Eye (tissue), 1 donor: ENCODE data around the gene LASP1.

ENCODE experiments used
- DNase-seq: peaks from one replicate; pipeline ENCODE4 v3.0.0-alpha.2; 2015

Gene LASP1

DNA sequence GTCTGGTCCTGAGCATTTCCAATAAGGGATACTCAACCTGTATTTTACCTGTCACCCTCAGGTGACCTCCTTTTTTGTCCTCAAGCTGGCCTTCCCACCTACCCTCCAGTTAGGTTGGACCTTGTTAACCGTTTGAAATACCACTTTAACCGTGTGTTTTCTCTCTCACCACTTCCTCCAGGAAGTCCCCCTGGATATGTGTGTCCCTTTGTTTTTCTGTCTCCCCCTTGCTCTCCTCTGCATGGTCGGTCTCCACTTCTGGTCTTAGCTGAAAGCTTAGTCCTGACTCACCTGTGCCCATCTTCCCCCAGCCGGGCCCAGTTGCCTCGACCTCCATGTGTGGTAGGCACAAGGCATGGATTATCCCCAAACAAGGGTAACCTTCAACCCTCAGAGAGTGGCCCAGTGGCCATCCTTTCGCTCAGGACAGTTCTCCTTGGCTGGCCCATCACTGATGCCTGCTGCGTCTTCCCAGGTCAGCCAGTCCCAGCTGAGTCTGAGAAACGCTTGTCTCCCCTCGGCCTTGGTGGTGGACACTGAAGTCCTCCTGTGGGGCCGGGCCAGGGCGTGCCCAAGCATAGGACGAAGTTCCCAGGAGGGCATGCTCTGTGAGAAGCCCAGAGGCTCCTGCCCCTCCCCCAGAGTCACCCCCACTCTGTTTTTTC is 20.0 kb downstream of the LASP1 start:
- no peak for DNase-seq

DNA sequence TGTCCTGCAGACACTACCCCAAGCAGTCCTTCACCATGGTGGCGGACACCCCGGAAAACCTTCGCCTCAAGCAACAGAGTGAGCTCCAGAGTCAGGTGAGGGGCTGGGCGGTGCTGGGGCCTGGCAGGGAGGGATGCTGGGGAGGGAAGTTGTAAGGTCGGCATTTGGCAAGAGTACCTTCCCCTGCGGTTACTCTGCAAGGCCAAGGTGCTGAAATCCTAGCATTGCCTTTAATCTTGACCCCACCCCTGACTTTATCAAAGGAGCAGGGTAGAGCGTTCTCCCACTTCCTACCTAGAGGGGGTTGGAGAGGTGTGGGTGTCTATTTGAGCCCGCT is 20.5 kb downstream of the LASP1 start:
- DNase-seq, result no peak

DNA sequence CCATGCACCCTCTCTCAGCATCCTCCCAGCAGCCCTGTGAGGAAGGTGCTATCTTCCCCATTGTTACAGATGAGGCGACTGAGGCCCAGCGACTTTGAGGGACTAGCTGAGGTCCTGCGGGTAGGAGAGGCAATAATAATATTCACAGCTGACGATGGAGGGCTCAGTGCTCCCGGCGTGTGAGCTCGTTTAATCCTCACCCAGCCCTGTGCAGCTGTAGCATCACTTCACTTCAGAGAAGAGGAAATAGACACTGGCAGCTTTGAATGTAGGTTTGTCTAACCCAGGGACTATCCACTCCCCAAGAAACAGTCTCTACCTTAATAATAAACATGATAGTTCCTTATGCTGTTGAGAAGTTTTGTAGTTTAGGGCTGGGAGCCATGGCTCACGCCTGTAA is 21.6 kb downstream of the LASP1 start:
- no peak for DNase-seq

DNA sequence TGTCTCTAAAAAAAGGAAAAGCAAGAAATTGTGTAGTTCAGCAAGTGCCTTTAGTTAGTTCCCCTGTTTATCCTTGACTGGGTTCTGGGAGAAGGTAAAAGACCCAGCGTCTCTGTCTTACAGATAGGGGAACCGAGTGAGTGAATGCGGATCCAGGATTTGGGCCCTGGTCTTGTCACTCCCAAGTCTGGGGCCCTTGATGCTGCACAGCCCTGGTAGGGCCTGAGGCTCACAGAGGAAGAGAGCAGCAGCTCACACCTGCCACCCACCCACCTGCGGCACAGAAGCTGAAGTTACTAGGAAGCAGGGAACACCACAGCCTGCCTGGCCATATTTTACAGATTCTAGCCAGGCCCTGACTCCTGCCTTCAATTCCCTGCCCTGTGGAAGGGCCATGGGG is 22.2 kb downstream of the LASP1 start:
- DNase-seq, result no peak

DNA sequence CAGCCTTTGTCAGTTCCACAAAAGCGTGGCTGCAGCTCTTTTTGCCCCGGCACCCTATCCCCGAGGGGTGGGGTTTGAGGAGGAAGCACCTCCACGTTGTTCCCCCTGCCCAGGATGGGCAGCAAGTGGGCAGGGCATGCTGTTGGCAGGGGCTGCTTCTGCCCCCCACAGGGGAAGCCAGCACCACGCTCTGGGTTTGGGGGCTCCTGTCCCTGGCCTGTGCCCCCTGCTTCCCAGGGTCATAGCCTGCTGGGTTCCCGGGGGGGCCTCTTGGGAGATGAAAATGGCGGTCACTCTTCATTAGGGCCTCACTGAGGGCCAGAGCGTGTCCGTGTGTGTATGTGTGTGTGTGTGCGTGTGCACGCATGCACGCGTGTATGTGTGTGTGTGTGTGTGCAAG is 22.8 kb downstream of the LASP1 start:
- no peak for DNase-seq

DNA sequence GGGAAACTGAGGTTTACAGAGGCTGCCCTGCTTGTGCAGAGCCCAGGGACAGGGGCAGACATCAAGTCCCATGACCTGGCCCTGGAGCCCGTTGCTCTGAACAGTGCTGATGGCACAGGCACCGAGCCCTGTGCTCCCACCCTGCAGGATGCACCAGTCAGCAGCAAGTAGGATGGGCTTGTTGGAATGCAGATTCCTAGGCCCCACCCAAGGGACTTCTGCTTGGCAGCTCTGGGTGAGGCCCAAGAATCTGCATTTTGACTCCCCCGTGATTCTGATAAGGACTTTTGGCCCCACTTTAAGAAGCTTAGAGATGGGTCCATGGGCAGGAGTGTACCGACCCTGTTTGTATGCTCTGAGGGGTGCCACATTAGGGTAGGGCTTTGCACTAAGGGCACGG is 23.3 kb downstream of the LASP1 start:
- DNase-seq, result no peak

DNA sequence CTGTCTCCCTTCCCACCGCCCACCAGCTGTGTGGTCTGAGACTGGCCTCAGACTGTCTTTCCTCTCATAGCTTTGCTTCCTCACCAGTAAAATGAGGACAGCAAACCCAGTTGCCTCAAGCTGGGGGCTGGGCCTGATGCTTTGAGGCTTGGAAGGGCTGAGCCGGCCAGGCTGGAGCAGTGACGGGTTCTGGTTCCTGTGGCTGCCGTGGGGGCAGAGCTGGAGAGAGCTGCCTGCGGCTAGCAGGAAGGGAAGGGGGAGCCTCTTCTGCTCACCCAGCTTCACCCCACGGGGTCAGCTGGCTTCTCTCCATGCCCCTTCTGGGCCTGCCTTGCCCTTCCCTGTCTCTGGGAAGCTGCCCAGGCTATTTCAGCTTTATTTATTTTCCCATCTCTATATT is 23.7 kb downstream of the LASP1 start:
- DNase-seq, result no peak

DNA sequence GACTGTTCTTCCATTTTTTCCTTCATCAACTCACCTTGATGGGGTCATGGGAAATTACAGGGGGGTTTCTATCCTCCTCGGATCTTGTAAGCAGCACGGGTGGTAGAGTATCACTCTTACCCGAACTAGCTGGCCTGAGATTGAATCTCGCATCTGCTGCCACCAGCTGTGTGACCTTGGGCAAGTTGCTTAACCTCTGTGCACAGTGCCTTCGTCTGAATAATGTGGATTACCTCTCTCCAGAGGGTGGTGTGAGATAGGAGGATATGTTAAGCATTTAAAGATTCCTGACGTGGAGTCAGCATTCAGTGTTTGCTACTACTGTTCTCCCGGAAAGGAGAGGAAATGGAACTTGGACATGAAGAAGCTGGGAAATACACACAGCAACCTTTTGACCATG is 24.4 kb downstream of the LASP1 start:
- no peak for DNase-seq

GRCh38 chr17:38896346-38896954 is 26.6 kb downstream of the LASP1 start:
- DNase-seq, result peak; percentile 36

DNA sequence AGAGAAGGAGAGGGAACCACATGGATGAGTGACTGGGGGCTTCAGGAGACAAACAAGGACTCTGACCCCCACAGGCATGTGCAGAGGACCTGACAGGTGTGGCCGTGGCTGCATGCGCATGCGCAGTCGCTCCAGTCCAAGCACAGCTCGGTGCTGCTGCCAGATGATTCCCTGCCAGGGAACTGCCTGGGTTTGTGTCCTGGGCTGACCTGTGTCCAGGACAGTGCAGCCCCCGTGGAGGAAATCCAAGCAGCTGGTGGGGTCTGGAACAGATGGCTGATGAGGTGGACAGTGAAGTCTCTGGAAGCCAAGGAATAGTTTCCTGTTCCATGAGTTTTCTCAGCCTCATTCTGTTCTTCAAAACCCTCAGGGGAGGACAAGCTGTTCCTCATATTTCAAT is 27.3 kb downstream of the LASP1 start:
- DNase-seq, result no peak

- no peak for DNase-seq
Observed at GRCh38 chr17:38897671-38898290, 27.9 kb downstream of the LASP1 start.

- DNase-seq, result no peak
Observed at GRCh38 chr17:38898291-38898679, 28.4 kb downstream of the LASP1 start.

DNA sequence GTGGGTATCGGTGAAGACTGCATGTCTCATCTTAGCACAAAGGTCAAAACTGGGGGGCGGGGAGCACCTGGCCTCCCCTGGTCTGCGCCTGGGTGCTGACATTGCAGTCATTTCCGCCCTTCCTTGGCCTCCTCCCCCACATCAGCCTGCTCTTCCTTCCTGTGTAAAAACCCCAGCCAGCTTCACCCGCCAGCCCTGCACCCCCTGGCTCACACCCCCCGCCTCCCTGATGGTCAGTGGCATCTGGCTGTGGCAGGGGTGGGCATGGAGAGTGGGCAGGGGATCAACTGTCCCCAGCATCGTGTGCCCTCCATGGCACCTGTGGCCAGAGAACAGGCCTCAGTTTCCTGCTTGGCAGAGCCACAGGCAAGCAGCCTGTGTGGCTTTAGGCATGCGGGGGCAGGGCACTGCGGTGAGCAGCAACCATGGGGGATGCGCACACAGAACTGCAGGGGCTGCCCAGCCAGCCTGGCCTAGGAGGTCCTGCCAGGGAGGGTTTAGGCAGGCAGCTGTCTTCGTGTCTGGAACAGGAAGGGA is 29.0 kb downstream of the LASP1 start:
- DNase-seq, result no peak

DNA sequence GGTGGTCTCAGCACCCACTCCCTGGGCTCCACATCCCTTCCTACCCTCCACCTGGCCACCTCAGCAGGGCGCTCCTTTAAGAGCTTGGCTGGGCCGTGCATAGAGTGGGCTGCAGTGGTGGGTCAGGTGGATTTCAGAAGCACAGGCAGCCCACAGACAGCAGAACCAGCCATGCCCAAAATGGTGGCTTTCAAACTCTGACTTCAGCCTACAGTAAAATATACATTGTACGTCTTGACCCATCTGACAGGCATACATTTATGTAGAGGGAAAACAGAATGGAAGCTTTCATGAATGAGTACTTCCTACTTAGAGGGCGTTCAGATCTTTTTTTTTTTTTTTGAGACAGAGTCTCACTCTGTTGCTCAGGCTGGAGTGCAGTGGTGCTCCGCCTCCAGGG is 29.6 kb downstream of the LASP1 start:
- DNase-seq, result no peak

GRCh38 chr17:38900978-38901656 is 31.3 kb downstream of the LASP1 start:
- DNase-seq, result peak; percentile 34

DNA sequence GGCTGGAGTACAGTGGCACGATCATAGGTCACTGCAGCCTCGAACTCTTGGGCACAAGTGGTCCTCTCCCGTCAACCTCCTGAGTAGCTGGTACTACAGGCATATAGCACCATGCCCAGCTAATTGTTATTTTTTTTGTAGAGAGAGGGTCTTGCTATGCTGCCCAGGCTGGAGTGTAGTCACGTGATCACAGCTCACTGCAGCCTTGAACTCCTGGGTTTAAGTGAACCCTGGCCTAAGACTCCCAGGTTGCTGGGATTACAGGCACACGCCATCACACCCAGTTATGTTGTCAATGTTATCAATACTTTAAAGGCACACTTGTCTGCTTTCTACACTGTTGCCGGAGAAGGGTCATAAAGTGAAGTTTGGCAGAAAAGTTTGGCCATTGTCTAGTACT is 33.5 kb downstream of the LASP1 start:
- DNase-seq, result no peak

- no peak for DNase-seq
Observed at GRCh38 chr17:38904892-38905291, 35.0 kb downstream of the LASP1 start.

DNA sequence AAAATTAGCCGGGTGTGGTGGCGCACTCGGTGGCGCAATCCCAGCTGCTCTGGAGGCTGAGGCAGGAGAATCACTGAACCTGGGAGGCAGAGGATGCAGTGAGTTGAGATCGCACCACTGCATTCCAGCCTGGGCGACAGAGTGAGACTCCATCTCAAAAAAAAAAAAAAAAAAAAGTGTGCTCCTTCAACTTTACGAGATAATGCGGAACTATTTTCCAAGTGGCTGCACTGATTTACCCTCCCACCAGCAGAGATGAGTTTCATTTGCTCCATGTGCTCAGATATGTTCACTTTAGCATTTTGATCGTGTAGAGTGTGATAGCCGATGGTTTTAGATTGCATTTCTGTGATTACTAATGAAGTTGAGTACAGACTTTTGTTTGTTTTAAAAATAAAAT is 35.5 kb downstream of the LASP1 start:
- no peak for DNase-seq

DNA sequence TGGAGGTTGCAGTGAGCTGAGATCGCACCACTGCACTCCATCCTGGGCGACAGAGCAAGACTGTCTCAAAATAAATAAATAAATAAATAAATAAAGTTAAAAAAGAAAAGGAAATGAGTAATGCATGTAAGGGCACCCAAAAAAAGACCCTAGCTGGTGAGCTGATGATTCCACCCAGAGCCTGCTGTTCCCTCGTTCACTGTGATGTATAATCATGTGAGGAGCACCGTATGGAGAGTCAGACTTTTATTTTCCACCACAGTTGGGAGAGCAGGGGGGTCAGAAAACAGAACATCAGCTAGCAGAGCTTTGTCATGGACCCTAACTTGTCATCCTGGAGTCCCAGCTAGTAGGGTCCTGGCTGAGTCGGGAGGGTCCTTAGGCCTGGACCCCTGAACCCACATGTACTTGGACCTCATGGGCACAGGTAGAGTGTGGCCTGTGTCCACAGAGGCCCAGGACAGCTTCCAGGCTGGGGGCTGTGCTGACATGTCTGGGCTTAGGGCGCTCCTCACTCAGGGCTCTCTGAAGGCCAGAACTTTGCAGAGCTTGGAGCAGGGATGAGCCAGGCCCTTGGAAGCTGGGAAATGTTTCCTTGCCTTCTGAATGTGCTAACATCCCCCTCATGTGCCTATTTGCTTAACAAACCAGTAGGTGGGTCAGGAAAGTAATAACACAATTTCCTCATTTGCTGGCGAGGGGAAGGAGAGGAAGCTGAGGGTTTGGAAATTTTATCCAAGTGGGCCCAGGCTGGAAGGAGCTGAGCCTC is 36.8 kb downstream of the LASP1 start:
- DNase-seq, result no peak

- no peak for DNase-seq
Observed at GRCh38 chr17:38907930-38908675, 38.2 kb downstream of the LASP1 start.

DNA sequence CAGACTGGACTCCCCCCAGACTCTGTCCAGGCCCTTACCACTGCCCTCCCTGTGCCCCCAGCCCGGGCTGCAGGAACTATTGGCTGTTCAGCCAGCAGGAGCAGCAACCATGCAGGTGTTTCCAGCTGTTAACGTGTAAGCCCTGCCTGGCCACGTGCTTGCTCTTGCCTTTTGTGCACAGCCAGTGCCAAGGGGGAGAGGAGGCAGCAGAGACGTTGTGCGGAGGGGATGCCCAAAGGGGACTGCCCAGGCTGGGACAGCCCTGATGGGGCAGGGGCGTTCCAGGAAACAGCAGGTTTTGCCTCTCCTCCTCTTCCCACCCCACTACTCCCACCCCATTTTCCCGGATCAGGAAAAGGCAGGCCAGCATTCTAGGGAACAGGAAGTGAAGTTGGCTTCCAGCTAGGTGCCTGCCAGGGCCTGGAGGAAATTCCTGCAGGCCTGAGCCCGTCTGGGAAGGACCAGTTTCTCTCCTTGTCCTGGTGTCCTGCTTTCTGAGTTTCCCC is 38.9 kb downstream of the LASP1 start:
- no peak for DNase-seq

GRCh38 chr17:38910325-38910724 is 40.5 kb downstream of the LASP1 start:
- DNase-seq, result no peak
